ENCODE data around the gene PLAAT1. TPM values are rescaled to one million over a fixed set of nuclear protein-coding genes. Genes with fewer than 3 reads are reported as not detected.
A peak's percentile ranks its signal among the peaks of the same experiment; 100 is the strongest.

The PLAAT1 gene
- total RNA-seq, 1 donor from 2014 or later: 1.6 TPM

DNA sequence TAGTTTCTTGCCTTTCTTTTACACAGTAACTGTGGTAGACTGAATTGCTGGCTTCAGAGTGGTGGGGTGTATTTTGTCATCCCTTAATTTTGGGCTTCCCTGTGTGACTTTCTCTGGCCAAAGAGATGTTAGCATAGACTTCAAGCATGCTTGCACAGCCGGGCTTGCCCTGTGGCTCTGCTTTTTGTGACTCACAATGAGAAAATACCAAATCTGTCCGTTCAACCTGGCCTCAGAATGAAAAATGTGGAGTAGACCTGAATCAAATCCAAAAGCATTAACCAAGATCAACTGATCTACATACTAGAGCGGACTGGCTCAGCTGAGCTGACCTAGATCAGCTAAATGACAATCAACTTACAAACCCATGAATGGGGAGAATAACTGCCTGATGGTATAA, 51.4 kb downstream of the PLAAT1 start:
- Histone ChIP-seq H3K27me3 (ENCODE audit: control insufficient read depth, insufficient read depth, low read length) (no peaks in the 10 kb centered on the region), H3K4me3 (ENCODE audit: low read depth, low read length) (no peak overlapping the region), H3K36me3 (ENCODE audit: control insufficient read depth, insufficient read depth, low read length) (no peaks in the 10 kb centered on the region)
- TF ChIP-seq CTCF (IDR thresholded peaks at IDR 0.05; ENCODE audit: insufficient read depth, low read length, severe bottlenecking): no peak
- FAIRE-seq (no peak), DNase-seq (ENCODE audit: low read depth) (peak; percentile 19)

DNA sequence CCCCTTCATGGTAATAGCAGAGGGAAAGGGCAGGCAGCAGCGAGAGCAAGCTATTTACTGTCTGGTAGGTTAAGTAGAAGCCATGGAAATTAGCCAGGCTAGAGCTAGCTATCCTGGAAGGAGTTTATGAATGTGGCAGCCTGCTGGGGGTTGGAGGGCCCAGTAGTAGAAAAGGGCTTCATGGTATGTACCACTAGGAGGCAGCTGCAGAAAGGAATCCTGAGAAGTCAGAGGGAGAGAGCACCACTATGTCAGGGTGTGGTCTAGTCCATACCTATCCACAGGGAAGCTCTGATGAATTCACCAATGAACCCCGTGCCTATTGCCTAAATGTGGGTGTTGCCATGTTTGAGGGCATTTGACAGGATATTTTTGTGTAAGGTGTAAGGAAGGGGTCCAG, 55.0 kb downstream of the PLAAT1 start:
- no peaks in the 10 kb centered on the region for H3K27me3 ChIP-seq (ENCODE audit: control insufficient read depth, insufficient read depth, low read length)
- no peak overlapping the region for H3K4me3 ChIP-seq (ENCODE audit: low read depth, low read length)
- TF ChIP-seq CTCF (IDR thresholded peaks at IDR 0.05; ENCODE audit: insufficient read depth, low read length, severe bottlenecking): no peak
- FAIRE-seq (no peak), DNase-seq (ENCODE audit: low read depth) (no peak)
- no peaks in the 10 kb centered on the region for H3K36me3 ChIP-seq (ENCODE audit: control insufficient read depth, insufficient read depth, low read length)

DNA sequence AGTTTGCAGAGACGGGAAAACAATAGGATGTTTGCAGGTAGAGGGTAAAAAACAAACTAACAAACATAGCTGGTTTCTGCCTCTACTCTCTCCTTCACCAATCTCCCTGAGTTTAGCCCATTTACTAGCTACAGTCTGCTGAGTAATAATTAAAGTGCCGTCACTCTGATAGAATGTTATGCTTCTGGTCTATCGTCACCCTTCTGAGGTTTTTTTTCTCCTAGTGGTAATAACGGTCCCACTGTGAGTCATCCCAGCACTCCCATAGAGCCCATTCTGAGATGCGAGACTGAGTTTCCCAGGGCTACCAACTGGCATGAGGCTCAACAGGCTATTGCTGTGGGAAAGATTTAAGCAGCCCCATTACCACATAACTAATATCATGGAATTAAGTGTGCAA, 56.4 kb downstream of the PLAAT1 start:
- FAIRE-seq (no peak), DNase-seq (ENCODE audit: low read depth) (peak; percentile 70)
- Histone ChIP-seq H3K4me3 (ENCODE audit: low read depth, low read length) (no peak overlapping the region), H3K27me3 (ENCODE audit: control insufficient read depth, insufficient read depth, low read length) (no peaks in the 10 kb centered on the region), H3K36me3 (ENCODE audit: control insufficient read depth, insufficient read depth, low read length) (no peaks in the 10 kb centered on the region)
- no peak for TF ChIP-seq CTCF (IDR thresholded peaks at IDR 0.05; ENCODE audit: insufficient read depth, low read length, severe bottlenecking)

GRCh38 chr3:193301433-193301832, 60.4 kb downstream of the PLAAT1 start:
- TF ChIP-seq CTCF (IDR thresholded peaks at IDR 0.05; ENCODE audit: insufficient read depth, low read length, severe bottlenecking): no peak
- Histone ChIP-seq H3K27me3 (ENCODE audit: control insufficient read depth, insufficient read depth, low read length) (no peaks in the 10 kb centered on the region), H3K4me3 (ENCODE audit: low read depth, low read length) (no peak overlapping the region), H3K36me3 (ENCODE audit: control insufficient read depth, insufficient read depth, low read length) (no peaks in the 10 kb centered on the region)
- DNase-seq (ENCODE audit: low read depth) (peak; percentile 95), FAIRE-seq (peak; percentile 18)

DNA sequence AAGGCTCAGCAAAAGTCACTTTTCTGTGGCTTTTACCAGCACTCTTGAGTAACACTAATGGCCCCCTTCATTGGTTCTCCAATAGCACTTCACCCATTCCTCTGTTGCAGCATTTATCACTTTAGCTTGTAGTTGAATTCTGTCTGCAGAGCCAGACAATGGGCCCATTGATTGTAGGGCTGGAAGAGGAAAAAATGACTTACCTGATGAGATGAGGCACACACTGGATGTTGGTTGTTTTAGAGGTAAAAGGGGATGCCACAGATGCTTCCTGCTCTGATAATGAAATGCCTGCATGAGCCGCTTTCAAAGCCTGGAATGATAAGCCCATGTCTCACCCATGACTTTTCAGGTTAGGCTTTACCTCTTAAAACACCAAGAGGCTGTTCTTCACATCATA, 64.3 kb downstream of the PLAAT1 start:
- Histone ChIP-seq H3K27me3 (ENCODE audit: control insufficient read depth, insufficient read depth, low read length) (no peaks in the 10 kb centered on the region), H3K36me3 (ENCODE audit: control insufficient read depth, insufficient read depth, low read length) (no peaks in the 10 kb centered on the region), H3K4me3 (ENCODE audit: low read depth, low read length) (no peak overlapping the region)
- FAIRE-seq (no peak), DNase-seq (ENCODE audit: low read depth) (no peak)
- TF ChIP-seq CTCF (IDR thresholded peaks at IDR 0.05; ENCODE audit: insufficient read depth, low read length, severe bottlenecking): no peak

DNA sequence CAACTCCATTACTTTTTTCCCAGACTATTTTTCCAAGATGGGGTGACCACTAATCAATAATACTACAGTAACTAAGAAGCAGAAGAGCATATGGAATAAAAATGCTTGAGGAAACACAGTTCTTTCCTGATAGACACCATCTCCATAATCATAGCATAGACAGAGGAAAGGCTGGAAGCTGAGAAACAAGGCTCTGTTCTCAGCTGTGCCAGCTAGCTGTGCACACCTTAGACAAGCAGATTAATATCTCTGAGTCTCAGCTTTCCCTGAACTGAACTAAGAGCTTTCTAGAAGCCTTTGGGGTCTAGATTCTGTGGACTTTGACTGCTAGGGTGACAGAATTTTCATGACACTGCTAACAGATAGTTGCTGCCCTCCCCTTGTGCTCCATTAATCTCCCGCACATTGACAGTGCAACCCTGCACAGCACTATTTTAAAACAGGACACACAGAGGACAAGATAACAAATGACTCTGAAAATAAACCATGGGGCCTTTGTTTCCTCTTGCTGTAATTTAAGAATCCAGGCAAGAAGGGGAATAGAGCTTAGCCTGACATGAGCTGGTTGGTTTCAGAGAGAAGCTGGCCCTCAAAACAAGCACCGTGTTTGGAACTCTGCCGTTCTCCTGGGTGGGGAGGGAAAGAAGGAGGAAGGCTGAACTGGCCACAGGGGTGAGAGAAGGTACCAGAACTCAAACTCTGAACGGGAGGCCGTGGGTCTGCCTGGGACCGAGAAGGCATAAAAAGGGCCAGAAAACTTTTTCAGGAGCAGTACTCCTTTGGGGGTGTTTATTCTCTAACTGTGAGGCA, 70.1 kb downstream of the PLAAT1 start:
- DNase-seq (ENCODE audit: low read depth): no peak
- FAIRE-seq: no peak
- no peaks in the 10 kb centered on the region for H3K27me3 ChIP-seq (ENCODE audit: control insufficient read depth, insufficient read depth, low read length)
- no peak for TF ChIP-seq CTCF (IDR thresholded peaks at IDR 0.05; ENCODE audit: insufficient read depth, low read length, severe bottlenecking)
- no peak overlapping the region for H3K4me3 ChIP-seq (ENCODE audit: low read depth, low read length)
- no peaks in the 10 kb centered on the region for H3K36me3 ChIP-seq (ENCODE audit: control insufficient read depth, insufficient read depth, low read length)

Measured in bronchial epithelial cell (primary cell).